Measurements from ENCODE around the gene HPX. TPM values are rescaled to one million over a fixed set of nuclear protein-coding genes. Genes with fewer than 3 reads are reported as not detected.

The HPX gene
- total and polyA plus RNA-seq, 2 of the 13 experiments (the other 11 are each of a cell fraction or from before 2014, with no cell fraction given), result 9.2 to 57.4 TPM

- TF ChIP-seq ZNF383 (CRISPR knock-in tag; IDR thresholded peaks at IDR 0.05; ENCODE audit: borderline replicate concordance) (no peak), KDM2A (CRISPR knock-in tag; IDR thresholded peaks at IDR 0.05; ENCODE audit: borderline replicate concordance, low read depth) (no peak), SOX6 (IDR thresholded peaks at IDR 0.05) (no peak), SOX6 (CRISPR knock-in tag; IDR thresholded peaks at IDR 0.05) (peak; percentile 97), CERS6 (CRISPR knock-in tag; IDR thresholded peaks at IDR 0.05) (no peak), ZNF207 (IDR thresholded peaks at IDR 0.05; ENCODE audit: borderline replicate concordance) (no peak), PPARG (CRISPR knock-in tag; conservative IDR thresholded peaks at IDR 0.05) (no peak), TCF7 (IDR thresholded peaks at IDR 0.05; ENCODE audit: low read depth) (no peak), ARID4A (CRISPR knock-in tag; IDR thresholded peaks at IDR 0.05; ENCODE audit: borderline replicate concordance) (peak; percentile 29; the same call in 1 of the 2 replicates), ZHX2 (IDR thresholded peaks at IDR 0.05; ENCODE audit: low read depth) (no peak), ZHX2 (CRISPR knock-in tag; IDR thresholded peaks at IDR 0.05; ENCODE audit: borderline replicate concordance) (no peak), TRIM24 (CRISPR knock-in tag; IDR thresholded peaks at IDR 0.05) (no peak), ZNF33B (CRISPR knock-in tag; IDR thresholded peaks at IDR 0.05) (no peak), ZFP37 (CRISPR knock-in tag; IDR thresholded peaks at IDR 0.05; ENCODE audit: borderline replicate concordance) (no peak), FOXA3 (CRISPR knock-in tag; IDR thresholded peaks at IDR 0.05) (peak; percentile 74), RBFOX2 (IDR thresholded peaks at IDR 0.05; ENCODE audit: low read depth, low read length) (no peak)
These were observed 52.8 kb downstream of the HPX start (continued) for GRCh38 chr11:6387811-6388599.

Measured in HepG2 (cell line).